NCI-H2029 (cell line): ENCODE measurements around the gene SPOCK3.
"Not testable (repeated sequence)": the region's sequence is repeated elsewhere in the genome, so short reads cannot be mapped to it uniquely, and the experiment has no call there.

ENCODE experiments used
- DNase-seq: peaks from one replicate; lab custom pipeline; 2025; lab: John Stamatoyannopoulos, UW

The SPOCK3 gene

GRCh38 chr4:166957451-166957850 is 276.8 kb downstream of the SPOCK3 start:
- no peak for DNase-seq

GRCh38 chr4:166956484-166956883 is 277.8 kb downstream of the SPOCK3 start:
- no peak for DNase-seq

- DNase-seq, result no peak
Measured at GRCh38 chr4:166941629-166942028, 292.7 kb downstream of the SPOCK3 start.

GRCh38 chr4:166930464-166930863 is 303.8 kb downstream of the SPOCK3 start:
- DNase-seq, result no peak

GRCh38 chr4:166924424-166924823 is 309.9 kb downstream of the SPOCK3 start:
- DNase-seq, result no peak

GRCh38 chr4:166913926-166914325 is 320.4 kb downstream of the SPOCK3 start:
- no peak for DNase-seq

- DNase-seq, result no peak
Measured at GRCh38 chr4:166903408-166903807, 330.9 kb downstream of the SPOCK3 start.

- DNase-seq, result no peak
Measured at GRCh38 chr4:166902941-166903340, 331.4 kb downstream of the SPOCK3 start.

GRCh38 chr4:166896254-166896653 is 338.0 kb downstream of the SPOCK3 start:
- DNase-seq, result no peak

- no peak for DNase-seq
Measured at GRCh38 chr4:166895771-166896170, 338.5 kb downstream of the SPOCK3 start.

GRCh38 chr4:166887457-166887856 is 346.8 kb downstream of the SPOCK3 start:
- no peak for DNase-seq

- DNase-seq, result no peak
Measured at GRCh38 chr4:166886718-166887117, 347.6 kb downstream of the SPOCK3 start.

GRCh38 chr4:166882221-166882620 is 352.1 kb downstream of the SPOCK3 start:
- DNase-seq, result no peak

- no peak for DNase-seq
Measured at GRCh38 chr4:166875821-166876220, 358.5 kb downstream of the SPOCK3 start.

GRCh38 chr4:166862032-166862431 is 372.3 kb downstream of the SPOCK3 start:
- DNase-seq, result no peak

GRCh38 chr4:166850398-166850797 is 383.9 kb downstream of the SPOCK3 start:
- not testable (repeated sequence) for DNase-seq

GRCh38 chr4:166846939-166847338 is 387.4 kb downstream of the SPOCK3 start:
- DNase-seq, result no peak

- DNase-seq, result no peak
Measured at GRCh38 chr4:166842795-166843261, 391.5 kb downstream of the SPOCK3 start.

GRCh38 chr4:166839615-166840251 is 394.6 kb downstream of the SPOCK3 start:
- no peak for DNase-seq

- DNase-seq, result no peak
Measured at GRCh38 chr4:166838975-166839614, 395.2 kb downstream of the SPOCK3 start.

- no peak for DNase-seq
Measured at GRCh38 chr4:166836865-166837264, 397.4 kb downstream of the SPOCK3 start.

- DNase-seq, result no peak
Measured at GRCh38 chr4:166827629-166828028, 406.7 kb downstream of the SPOCK3 start.

- no peak for DNase-seq
Measured at GRCh38 chr4:166827167-166827566, 407.1 kb downstream of the SPOCK3 start.

GRCh38 chr4:166823848-166824247 is 410.4 kb downstream of the SPOCK3 start:
- no peak for DNase-seq
